GM21367 (cell line): ENCODE results near the gene YIF1A.

Experiments
- ATAC-seq: cut with Tn5 transposase; IDR thresholded peaks from one replicate; pipeline ENCODE4 v1.9.1; 2021; ENCODE audit not compliant: unreplicated experiment

Gene YIF1A

GRCh38 chr11:66248903-66249302 lies 40.0 kb downstream of the YIF1A start:
- no peak for ATAC-seq

DNA sequence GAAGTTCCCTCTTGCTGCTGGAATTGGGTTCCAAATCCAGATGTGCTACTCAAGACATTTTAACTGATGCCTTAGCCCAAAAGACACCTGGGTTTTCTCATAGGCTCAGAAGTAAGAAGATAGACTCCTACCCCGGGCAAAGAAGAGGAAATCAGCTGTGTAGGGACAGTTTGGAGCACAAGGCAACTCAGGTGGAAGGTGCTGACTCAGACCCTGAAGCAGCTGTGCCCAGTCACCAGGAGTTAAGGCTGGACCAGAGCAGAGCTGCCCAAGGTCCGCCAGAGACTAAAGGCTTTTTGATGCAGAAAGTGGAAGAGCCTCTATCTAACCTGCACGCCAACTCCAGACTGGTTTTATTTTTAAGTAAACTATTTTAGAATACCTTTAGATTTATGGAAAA lies 41.1 kb downstream of the YIF1A start:
- no peak for ATAC-seq

GRCh38 chr11:66247295-66247694 lies 41.6 kb downstream of the YIF1A start:
- ATAC-seq = no peak

DNA sequence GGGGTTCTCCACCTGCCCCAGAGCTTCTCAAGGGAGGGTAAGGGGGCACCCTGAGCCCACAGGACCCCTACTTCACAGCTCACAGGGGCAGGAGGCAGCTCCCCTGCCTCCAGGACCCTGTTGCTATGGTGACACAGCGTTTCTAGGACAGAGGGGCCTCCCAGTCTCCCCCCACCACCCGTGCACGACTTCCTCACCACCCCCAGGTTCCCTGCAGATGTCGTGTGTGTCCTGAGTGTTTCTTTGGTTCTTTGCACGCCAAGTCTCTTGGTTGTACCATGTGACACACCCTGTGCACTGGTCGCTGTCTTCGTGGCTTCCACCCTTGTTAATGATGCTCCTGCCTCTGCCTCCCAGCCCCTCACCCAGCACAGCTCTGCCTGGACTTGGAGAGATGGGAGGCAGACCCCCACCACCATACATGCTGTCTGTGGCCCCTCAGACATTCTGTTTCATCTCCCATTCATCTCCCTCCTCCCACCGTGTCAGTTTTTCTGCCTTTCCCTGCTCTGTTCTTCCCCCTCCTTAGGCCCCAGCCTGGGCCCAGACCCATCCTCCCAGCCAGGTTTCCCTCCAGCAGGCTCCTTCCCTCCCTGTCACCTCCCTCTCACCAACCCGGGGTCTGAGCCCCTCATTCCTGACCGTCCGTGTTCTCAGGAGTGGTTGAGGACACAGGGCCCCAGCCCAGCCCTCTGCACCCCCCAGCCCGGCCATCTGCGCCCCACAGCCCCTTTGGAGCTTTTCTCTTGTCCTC lies 45.0 kb downstream of the YIF1A start:
- ATAC-seq = no peak

DNA sequence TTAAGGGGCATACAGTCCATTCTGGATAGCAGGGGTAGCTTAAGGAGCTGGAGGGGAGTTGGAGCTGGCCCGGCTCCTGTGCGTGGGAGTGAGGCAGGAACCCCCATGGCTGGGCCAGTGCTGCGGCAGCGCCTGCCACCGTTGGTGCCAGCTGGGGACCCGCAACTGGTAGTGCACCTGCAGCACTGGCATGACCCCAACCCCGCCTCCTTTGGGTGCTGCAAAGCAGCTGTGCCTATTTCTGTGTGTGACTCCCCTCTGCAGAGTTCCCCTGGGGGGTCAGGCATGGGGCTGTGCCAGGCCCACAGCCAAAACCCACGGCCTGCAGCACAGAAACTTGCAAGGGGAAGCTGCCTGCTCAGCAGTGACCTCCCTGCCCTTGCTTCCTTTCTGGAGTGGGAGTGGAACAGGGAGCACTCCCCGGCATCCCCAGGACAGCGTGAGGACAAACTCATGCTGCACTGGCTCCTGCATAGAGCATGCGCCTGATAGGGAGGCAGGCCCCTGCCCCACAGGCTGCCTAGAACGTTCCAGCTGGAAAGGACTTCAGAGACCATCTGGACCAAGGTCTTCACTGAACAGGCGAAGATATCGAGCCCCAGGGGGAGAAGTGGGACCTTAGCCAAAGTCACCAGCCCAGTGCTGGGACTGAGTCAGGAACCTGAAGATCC lies 46.7 kb downstream of the YIF1A start:
- ATAC-seq = no peak

DNA sequence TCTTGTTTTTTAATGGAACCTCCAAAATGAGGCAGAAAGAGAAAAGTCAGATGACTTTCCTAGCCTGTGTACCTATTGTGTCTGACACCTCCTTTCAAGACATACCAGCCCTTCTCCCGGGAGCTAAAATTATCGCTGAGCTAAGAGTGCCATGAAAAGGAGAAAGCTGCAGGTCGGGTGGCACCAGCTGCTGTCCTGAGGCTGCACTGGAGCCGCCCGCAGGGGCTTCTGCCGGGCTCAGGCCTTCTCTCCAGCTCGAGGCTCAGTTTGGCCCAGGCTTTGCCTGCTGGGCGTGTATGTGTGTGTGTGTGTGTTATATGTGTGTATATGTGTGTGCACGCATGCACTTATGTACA lies 48.2 kb downstream of the YIF1A start:
- ATAC-seq = no peak

DNA sequence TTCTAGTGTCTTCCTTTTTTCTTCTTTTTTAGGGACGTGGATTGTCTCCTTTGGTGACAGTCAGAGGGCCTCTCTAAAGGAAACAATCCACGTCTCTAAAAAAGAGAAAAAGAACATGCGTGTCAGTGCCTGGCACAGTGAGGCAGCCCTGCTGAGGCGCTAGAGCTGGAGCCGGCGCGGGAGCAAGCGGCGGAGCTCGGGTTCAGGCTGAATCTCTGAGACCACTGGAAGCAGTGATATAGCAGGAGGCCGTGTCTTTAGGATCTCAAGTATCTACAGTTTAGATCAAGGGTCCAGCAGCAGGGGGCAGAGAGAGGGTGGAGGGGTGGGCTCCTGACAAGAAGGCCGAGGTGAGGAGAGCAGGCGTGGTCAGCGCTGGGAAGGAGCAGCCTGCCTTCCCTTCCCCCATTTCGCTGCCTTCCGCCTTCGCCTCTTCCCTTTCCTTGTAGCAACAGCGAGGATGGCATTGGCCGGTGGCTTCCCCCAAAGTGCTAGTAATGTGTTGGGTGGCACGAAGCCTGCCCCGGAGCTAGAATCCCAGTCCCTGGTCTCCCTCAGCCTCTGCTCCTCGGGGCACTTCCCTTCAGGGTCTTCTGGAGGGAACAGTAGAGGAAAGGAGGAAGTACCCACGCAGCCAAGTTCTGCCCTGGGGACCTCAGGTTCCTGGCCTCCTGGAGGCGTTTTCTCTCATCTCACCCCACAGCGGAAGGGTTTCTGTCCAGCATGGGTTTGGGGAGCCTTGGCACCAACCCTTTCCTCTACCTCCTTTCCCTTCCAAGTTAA lies 48.8 kb downstream of the YIF1A start:
- ATAC-seq = no peak

- ATAC-seq = no peak
Measured at GRCh38 chr11:66239511-66239910, 49.4 kb downstream of the YIF1A start.

GRCh38 chr11:66238786-66239413 lies 50.0 kb downstream of the YIF1A start:
- no peak for ATAC-seq

DNA sequence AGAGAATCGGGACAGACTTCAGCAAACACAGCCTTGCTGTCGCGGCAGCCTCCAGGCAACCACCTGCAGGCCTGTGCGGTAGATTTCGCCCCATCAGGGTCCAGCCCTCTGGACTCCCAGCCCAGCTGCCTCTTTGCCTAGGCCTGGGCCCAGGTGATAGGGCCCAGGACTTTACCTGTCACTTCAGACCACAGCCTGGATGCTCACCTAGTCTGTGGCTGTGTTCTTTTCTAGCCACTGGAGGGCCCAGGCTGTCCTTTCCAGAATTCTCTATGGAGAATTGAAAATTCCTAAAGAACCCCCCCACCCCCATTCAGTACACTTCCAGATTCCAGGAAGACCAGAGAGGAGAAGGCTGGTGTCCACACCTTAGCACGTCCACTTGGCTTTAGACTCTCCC lies 51.1 kb downstream of the YIF1A start:
- ATAC-seq = no peak

DNA sequence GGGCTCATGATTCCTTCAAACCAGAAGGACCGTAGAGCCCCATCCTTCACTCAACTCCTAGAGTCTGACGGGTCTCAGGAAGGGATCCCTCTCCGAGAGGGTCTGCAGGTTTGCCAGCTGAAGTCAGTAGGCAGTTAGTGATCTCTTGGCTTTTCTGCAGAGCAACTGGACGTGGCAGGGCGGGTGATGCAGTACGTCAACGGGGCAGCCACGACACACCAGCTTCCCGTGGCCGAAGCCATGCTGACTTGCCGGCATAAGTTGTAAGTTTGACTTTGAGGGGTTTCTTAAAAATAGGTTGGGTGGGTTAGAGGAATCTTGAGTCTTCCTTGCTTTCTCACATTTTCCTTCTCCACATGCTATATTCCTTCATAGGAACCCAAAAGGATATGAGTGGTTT lies 53.8 kb downstream of the YIF1A start:
- ATAC-seq = no peak
